Adrenal gland (tissue), 12 donors: ENCODE data around the gene ITGA3. TPM values are rescaled to one million over a fixed set of nuclear protein-coding genes. Genes with fewer than 3 reads are reported as not detected.
A peak's percentile ranks its signal among the peaks of the same experiment; 100 is the strongest.

Source experiments
- DNase-seq, 7 donors: peaks; one replicate each; pipeline ENCODE4 v3.0.0-alpha.2; 2019 to 2020
- H3K27ac ChIP-seq, 5 donors: fragments of 200-600 bp; sonication (generic) in 4 of 5; 1 replicate in 3 of 5; 2 replicates in 2 of 5; pipeline versions ENCODE4 v1.5.1 to v1.8.0; 2016 to 2020; ENCODE audit warnings: mild to moderate bottlenecking in 1 of 5
- H3K27me3 ChIP-seq: fragments of 200-600 bp; 2 replicates; pipeline ENCODE4 v1.8.0; 2021
- H3K36me3 ChIP-seq, 2 donors: fragments of 200-600 bp; replicated peaks in 1 of 2; 1 replicate in 1 of 2; 2 replicates in 1 of 2; pipeline versions ENCODE4 v1.5.1 to v1.8.0; 2018 to 2022
- H3K4me1 ChIP-seq, 2 donors: fragments of 200-600 bp; replicated peaks in 1 of 2; 1 replicate in 1 of 2; 2 replicates in 1 of 2; pipeline versions ENCODE4 v1.5.1 to v1.8.0; 2018 to 2021
- H3K4me3 ChIP-seq, 4 donors: fragments of 200-600 bp; sonication (generic) in 3 of 4; one replicate each; pipeline ENCODE4 v1.5.1; 2016 to 2018
- H3K9me3 ChIP-seq, 3 donors: fragments of 200-600 bp; sonication (generic) in 1 of 3; replicated peaks in 1 of 3; 1 replicate in 2 of 3; 2 replicates in 1 of 3; pipeline versions ENCODE4 v1.5.1 to v1.8.0; 2016 to 2021
- POLR2A ChIP-seq, 2 donors: fragments of 450-650 bp; IDR thresholded peaks; one replicate each; pipeline ENCODE4 v1.6.1; 2017; ENCODE audit warnings: antibody characterized with exemption in 2 of 2, mild to moderate bottlenecking in 2 of 2, moderate library complexity in 1 of 2
- WGBS, 4 donors: extraction: QIAGEN DNeasy Blood & Tissue Kit in 2 of 4; methylation state at CpG; one replicate each; pipeline versions ENCODE4 v1.1.5 to v1.1.7; 2013 to 2017; 5-methylcytosine and 5-hydroxymethylcytosine counted together
- intact Hi-C, 2 donors: fragments of 100-400 bp; cut with DNase I; formaldehyde crosslinking; loops; one replicate each; pipeline versions ENCODE4 v1.14.1 to v1.15.0; 2022 to 2023
- polyA plus RNA-seq, 3 donors: library from polyadenylated mRNA; stranded (reverse); fragments of 200-250 nt in 2 of 3; fragments of 350-450 nt in 1 of 3; fragmentation: Illumina TruSeq in 1 of 3; extraction: RNeasy Lipid Tissue Mini Kit (QIAGEN cat#74804) in 1 of 3; gene quantifications; one replicate each; pipeline ENCODE4 v1.2.3, GENCODE V29; 2013 to 2014
- total RNA-seq, 9 donors: library from RNA; depleted of rRNA in 4 of 9; stranded (reverse); fragments of >200 nt in 4 of 9; fragments of 120-200 nt in 1 of 9; fragmentation: NEBNext Ultra II Directional in 1 of 9; extraction: Animal tissue kit (Norgen Biotek cat#: 25700) in 1 of 9; gene quantifications; one replicate each; pipeline versions ENCODE4 v1.1.0 to v1.2.4, GENCODE V29; 2013 to 2023
- TF ChIP-seq, protein P1 (sequence below), 6 experiments: fragments of 450-650 bp in 4 of 6; fragments of 200-600 bp in 2 of 6; sonication (generic) in 1 of 6; IDR thresholded peaks; 1 replicate in 5 of 6; 2 replicates in 1 of 6; pipeline versions ENCODE4 v1.5.1 to v1.8.0; 2016 to 2021; ENCODE audit warnings: antibody characterized with exemption in 6 of 6, mild to moderate bottlenecking in 2 of 6, moderate library complexity in 1 of 6
- donor health status: healthy with polysubstance abuse.
- donor health status: Bipolar disorder and iron deficiency.
- donor health status: DM: yes; HTN: yes; CAD: no.
- donor health status: DM: no; HTN: no; CAD: no.
- donor health status: DM: no; HTN: no; CAD: no.
- donor health status: DM: yes; HTN: yes; CAD: no.

ITGA3 gene
- total and polyA plus RNA-seq, 12 donors: 20.9 to 206 (median 131) TPM

DNA sequence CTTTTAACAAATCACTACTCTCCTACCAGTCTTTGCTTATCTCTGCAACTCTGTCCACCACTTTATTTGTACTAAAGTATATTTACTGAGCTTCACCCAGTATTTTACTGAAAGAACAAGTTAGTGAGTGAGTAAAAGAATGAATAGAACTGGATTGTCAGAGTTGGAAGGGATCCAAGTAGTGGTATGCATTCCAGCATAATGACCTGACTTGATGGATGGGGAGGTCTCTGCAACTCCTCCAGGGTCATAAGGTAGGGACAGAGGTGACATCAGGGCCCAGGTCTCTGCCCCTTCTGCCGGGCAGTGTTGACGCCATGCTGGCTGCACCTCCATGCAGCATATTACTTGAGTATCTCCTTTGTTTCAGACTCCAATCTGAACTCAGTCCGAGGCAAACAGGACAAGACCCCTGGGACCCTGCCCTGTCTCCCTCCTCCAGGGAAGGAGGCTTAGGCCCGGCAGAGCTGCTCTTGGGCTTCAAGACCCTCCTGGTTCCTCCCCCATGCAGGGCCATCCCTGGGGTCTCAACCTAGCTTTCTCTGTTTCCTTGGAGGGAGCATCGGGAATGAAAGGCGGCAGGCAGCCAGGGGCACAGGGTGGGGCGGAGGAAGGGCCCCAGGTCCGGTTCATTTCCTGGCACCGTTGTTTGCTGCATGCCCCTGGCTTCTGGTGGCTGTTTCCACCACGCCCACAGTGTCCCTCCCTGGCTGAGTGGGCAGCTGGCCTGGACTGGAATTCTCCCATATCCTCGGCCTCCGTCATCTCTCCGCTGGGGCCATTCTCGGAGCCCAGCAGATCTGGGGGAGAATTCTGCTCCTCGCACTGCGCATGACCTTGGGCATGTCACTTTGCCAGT lies 12.4 kb upstream of the ITGA3 start:
- peak in 1 of 7 donors; percentile 57 for DNase-seq
- Histone ChIP-seq H3K27me3 (no peaks in the 10 kb centered on the region), H3K4me1 (peaks cover 0 to 2% of the 10 kb centered on the region in 2 donors), H3K4me3 (no peak overlapping the region), H3K36me3 (no peaks in the 10 kb centered on the region), H3K9me3 (no peaks in the 10 kb centered on the region), H3K27ac (peak overlapping the region in 1 of 5 donors; percentile 26)
- no peak for TF ChIP-seq POLR2A (IDR thresholded peaks at IDR 0.05)
- TF ChIP-seq, protein P1, sequence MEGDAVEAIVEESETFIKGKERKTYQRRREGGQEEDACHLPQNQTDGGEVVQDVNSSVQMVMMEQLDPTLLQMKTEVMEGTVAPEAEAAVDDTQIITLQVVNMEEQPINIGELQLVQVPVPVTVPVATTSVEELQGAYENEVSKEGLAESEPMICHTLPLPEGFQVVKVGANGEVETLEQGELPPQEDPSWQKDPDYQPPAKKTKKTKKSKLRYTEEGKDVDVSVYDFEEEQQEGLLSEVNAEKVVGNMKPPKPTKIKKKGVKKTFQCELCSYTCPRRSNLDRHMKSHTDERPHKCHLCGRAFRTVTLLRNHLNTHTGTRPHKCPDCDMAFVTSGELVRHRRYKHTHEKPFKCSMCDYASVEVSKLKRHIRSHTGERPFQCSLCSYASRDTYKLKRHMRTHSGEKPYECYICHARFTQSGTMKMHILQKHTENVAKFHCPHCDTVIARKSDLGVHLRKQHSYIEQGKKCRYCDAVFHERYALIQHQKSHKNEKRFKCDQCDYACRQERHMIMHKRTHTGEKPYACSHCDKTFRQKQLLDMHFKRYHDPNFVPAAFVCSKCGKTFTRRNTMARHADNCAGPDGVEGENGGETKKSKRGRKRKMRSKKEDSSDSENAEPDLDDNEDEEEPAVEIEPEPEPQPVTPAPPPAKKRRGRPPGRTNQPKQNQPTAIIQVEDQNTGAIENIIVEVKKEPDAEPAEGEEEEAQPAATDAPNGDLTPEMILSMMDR (IDR thresholded peaks at IDR 0.05): no peak
- 66 to 78% (median 70%) methylated on average over 9 to 16 of the region's 16 CpGs for WGBS, 4 donors
- intact Hi-C loops: no loop called here

GRCh38 chr17:50044483-50044882 lies 11.4 kb upstream of the ITGA3 start:
- intact Hi-C loops: no loop called here
- no peaks in the 10 kb centered on the region for H3K9me3 ChIP-seq
- TF ChIP-seq, protein P1 (IDR thresholded peaks at IDR 0.05): no peak
- TF ChIP-seq POLR2A (IDR thresholded peaks at IDR 0.05): no peak
- no peaks in the 10 kb centered on the region for H3K36me3 ChIP-seq
- no peaks in the 10 kb centered on the region for H3K27me3 ChIP-seq
- H3K4me3 ChIP-seq: no peak overlapping the region
- DNase-seq: peak in 1 of 7 donors; percentile 4
- H3K27ac ChIP-seq: peak overlapping the region in 1 of 5 donors; percentile 26
- H3K4me1 ChIP-seq: peaks cover 0 to 2% of the 10 kb centered on the region in 2 donors
- 93 to 98% (median 97%) methylated on average over 5 of the region's 5 CpGs for WGBS, 4 donors

- Histone ChIP-seq H3K36me3 (no peaks in the 10 kb centered on the region), H3K4me3 (no peak overlapping the region), H3K27me3 (no peaks in the 10 kb centered on the region), H3K4me1 (peaks cover 0 to 2% of the 10 kb centered on the region in 2 donors), H3K27ac (no peak overlapping the region), H3K9me3 (no peaks in the 10 kb centered on the region)
- DNase-seq: peak in 1 of 7 donors; percentile 13
- TF ChIP-seq POLR2A (IDR thresholded peaks at IDR 0.05): no peak
- intact Hi-C loops: no loop called here
- 51 to 64% (median 57%) methylated on average over 3 to 4 of the region's 4 CpGs for WGBS, 4 donors
Measured at GRCh38 chr17:50045154-50045553, 10.8 kb upstream of the ITGA3 start.

DNA sequence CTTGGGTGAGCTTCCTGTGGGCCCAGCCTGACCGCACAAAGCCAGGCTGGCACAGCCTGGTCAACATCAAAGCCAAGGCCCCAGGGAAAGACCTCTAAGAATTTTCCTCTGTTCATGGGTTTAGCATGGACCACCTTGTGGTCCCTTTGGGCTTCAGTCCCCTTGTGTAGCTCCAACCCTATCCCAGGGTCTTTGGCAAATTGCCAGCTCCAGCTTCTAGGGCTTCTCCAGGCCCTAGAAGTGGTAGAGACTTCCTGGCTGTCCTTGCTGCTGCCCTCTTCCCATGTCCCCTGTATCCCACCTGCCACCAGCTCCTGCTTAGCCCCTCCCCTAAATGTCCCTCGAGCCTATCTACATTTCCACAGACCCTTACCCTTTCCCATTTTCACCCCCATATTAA lies 9.7 kb upstream of the ITGA3 start:
- Histone ChIP-seq H3K27me3 (no peaks in the 10 kb centered on the region), H3K36me3 (no peaks in the 10 kb centered on the region), H3K4me1 (peaks cover 1 to 8% of the 10 kb centered on the region in 2 donors), H3K9me3 (no peaks in the 10 kb centered on the region), H3K4me3 (no peak overlapping the region), H3K27ac (no peak overlapping the region)
- intact Hi-C loops: no loop called here
- no peak for TF ChIP-seq POLR2A (IDR thresholded peaks at IDR 0.05)
- TF ChIP-seq, protein P1 (IDR thresholded peaks at IDR 0.05): no peak
- WGBS, 4 donors: 73 to 81% (median 78%) methylated on average over 2 of the region's 2 CpGs
- DNase-seq: peak in 1 of 7 donors; percentile 16
